Neural progenitor cell (in vitro differentiated cells): ENCODE data around the gene UNC13C.
"Not testable (repeated sequence)": the region's sequence is repeated elsewhere in the genome, so short reads cannot be mapped to it uniquely, and the experiment has no call there.

Experiments used
- EZH2 ChIP-seq: fragments of 200-600 bp; sonication (generic); IDR thresholded peaks from 2 replicates; pipeline ENCODE4 v1.6.1; 2017; ENCODE audit warnings: antibody characterized with exemption, mild to moderate bottlenecking, moderate library complexity
- EZH2phosphoT487 ChIP-seq: fragments of 200-600 bp; sonication (generic); IDR thresholded peaks from 2 replicates; pipeline ENCODE4 v1.6.1; 2017; ENCODE audit warnings: antibody characterized with exemption
- TF ChIP-seq, protein P1 (sequence below): fragments of 200-600 bp; sonication (generic); IDR thresholded peaks from 2 replicates; pipeline ENCODE4 v1.5.1; 2017; ENCODE audit warnings: antibody characterized with exemption, mild to moderate bottlenecking

DNA sequence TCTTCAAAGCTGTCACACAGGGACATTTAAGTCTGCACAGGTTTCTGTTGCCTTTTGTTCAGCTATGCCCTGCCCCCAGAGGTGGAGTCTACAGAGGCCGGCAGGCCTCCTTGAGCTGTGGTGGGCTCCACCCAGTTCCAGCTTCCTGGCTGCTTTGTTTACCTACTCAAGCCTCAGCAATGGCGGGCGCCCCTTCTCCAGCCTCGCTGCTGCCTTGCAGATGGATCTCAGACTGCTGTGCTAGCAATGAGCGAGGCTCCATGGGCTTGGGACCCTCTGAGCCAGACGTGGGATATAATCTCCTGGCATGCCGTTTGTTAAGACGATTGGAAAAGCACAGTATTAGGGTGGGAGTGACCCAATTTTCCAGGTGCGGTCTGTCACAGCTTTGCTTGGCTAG lies 472.0 kb downstream of the UNC13C start:
- TF ChIP-seq EZH2, EZH2phosphoT487: not testable (repeated sequence)
- TF ChIP-seq, protein P1, sequence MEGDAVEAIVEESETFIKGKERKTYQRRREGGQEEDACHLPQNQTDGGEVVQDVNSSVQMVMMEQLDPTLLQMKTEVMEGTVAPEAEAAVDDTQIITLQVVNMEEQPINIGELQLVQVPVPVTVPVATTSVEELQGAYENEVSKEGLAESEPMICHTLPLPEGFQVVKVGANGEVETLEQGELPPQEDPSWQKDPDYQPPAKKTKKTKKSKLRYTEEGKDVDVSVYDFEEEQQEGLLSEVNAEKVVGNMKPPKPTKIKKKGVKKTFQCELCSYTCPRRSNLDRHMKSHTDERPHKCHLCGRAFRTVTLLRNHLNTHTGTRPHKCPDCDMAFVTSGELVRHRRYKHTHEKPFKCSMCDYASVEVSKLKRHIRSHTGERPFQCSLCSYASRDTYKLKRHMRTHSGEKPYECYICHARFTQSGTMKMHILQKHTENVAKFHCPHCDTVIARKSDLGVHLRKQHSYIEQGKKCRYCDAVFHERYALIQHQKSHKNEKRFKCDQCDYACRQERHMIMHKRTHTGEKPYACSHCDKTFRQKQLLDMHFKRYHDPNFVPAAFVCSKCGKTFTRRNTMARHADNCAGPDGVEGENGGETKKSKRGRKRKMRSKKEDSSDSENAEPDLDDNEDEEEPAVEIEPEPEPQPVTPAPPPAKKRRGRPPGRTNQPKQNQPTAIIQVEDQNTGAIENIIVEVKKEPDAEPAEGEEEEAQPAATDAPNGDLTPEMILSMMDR, result not testable (repeated sequence)
